Measurements from ENCODE around the gene PCSK5.

- TF ChIP-seq POLR2A (IDR thresholded peaks at IDR 0.05) (no peak), EP300 (IDR thresholded peaks at IDR 0.05) (no peak)
Observed at GRCh38 chr9:75850459-75851200, 39.8 kb upstream of the PCSK5 start.

Measured in stomach (tissue), 4 donors.